HL-60 (cell line): ENCODE results near the gene MAN2A1.

Experiments
- GABPA ChIP-seq: IDR thresholded peaks from 2 replicates; pipeline ENCODE4 v1.6.1; 2012; ENCODE audit warnings: low read depth
- POLR2AphosphoS5 ChIP-seq: IDR thresholded peaks from 2 replicates; pipeline ENCODE4 v1.6.1; 2012; ENCODE audit warnings: low read depth
- TF ChIP-seq, protein P1 (sequence below): IDR thresholded peaks from one replicate; pipeline ENCODE4 v1.5.1; 2011; ENCODE audit warnings: low read length, control low read depth, inconsistent platforms; ENCODE audit not compliant: insufficient read depth

DNA sequence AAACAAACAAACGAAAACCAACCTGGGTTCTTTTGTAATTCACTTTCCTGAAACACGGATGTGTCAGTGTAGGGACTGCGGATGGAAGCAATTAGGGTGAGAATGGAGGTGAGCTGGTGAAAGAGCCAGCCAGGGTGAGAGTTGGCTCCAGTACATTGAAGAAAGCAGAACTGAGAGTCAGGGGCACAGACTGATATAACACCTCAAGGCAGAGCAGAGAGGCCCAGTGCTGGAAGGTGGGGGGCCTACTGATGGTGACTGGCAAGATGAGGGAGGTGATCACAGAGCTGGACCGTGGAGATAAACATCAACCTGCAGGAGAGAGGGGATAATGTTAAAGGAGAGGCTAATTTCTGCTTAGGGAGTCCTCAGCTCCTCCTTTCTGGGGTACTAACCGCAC lies 221.1 kb downstream of the MAN2A1 start:
- TF ChIP-seq, protein P1, sequence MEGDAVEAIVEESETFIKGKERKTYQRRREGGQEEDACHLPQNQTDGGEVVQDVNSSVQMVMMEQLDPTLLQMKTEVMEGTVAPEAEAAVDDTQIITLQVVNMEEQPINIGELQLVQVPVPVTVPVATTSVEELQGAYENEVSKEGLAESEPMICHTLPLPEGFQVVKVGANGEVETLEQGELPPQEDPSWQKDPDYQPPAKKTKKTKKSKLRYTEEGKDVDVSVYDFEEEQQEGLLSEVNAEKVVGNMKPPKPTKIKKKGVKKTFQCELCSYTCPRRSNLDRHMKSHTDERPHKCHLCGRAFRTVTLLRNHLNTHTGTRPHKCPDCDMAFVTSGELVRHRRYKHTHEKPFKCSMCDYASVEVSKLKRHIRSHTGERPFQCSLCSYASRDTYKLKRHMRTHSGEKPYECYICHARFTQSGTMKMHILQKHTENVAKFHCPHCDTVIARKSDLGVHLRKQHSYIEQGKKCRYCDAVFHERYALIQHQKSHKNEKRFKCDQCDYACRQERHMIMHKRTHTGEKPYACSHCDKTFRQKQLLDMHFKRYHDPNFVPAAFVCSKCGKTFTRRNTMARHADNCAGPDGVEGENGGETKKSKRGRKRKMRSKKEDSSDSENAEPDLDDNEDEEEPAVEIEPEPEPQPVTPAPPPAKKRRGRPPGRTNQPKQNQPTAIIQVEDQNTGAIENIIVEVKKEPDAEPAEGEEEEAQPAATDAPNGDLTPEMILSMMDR, result no peak
- TF ChIP-seq POLR2AphosphoS5, result no peak
- TF ChIP-seq GABPA, result no peak
